Left lobe of liver (tissue), 2 donors: ENCODE results near the gene HSD17B12. TPM values are rescaled to one million over a fixed set of nuclear protein-coding genes. Genes with fewer than 3 reads are reported as not detected.
A peak's percentile ranks its signal among the peaks of the same experiment; 100 is the strongest.

ENCODE experiments used
- ATAC-seq: fragments of 200-7000 bp; cut with Tn5 transposase; one replicate; pipeline ENCODE4 v1.9.1; 2020; ENCODE audit warnings: mild to moderate bottlenecking, moderate library complexity
- DNase-seq: peaks from one replicate; pipeline ENCODE4 v3.0.0-alpha.2; 2020; ENCODE audit warnings: low spot score
- total RNA-seq: library from RNA; stranded (reverse); gene quantifications from one replicate; pipeline ENCODE4 v1.2.1, GENCODE V29; 2021
- donor health status: DM: no; HTN: no; CAD: no; lungs with moderate emphysema.
- donor health status: DM: no; HTN: yes; CAD: no.

Gene HSD17B12
- total RNA-seq, 1 donor from 2014 or later, result 102 TPM

GRCh38 chr11:43797337-43797736 lies 116.8 kb downstream of the HSD17B12 start:
- no peak for DNase-seq
- ATAC-seq, result no peak

GRCh38 chr11:43797866-43798265 lies 117.3 kb downstream of the HSD17B12 start:
- ATAC-seq, result no peak
- no peak for DNase-seq

GRCh38 chr11:43802509-43802908 lies 122.0 kb downstream of the HSD17B12 start:
- DNase-seq (no peak), ATAC-seq (no peak)

DNA sequence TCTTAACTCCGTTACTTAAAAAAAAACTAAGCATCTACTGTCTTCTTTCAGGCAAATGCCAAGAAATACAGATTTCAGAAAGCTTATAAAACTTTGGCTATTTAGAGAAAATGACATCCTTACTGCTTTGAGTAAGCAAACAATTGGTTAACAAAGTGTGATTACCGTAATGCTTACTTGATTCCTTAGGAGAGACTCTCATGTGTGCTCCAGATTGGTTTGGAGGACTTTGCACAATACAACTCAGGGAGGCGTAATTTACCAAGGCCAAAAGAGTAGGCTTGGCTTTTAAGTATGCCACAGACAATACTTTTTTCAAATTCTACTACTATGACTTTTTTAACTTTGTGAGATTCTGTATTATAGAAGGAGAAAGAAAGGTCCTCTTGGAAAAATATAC lies 123.2 kb downstream of the HSD17B12 start:
- no peak for DNase-seq
- ATAC-seq, result no peak

DNA sequence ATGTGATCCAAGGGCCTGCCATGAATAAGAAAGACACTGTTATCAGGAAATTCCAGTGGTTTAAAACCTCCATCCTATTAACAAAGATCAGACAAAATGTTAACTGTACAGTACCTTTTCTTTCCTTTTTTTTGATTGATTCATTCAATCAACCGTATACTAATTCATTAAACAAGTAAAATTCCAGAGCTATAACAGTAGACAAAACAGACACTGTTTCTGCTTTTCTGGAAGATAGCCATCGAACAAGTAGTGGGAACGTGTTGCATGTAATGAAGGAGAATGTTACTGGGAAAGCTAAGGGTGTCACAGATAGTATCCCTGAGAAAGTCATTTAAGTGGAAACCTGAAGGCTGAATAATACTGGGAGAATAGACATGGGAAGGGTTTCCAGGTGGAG lies 126.4 kb downstream of the HSD17B12 start:
- ATAC-seq (no peak), DNase-seq (no peak)

DNA sequence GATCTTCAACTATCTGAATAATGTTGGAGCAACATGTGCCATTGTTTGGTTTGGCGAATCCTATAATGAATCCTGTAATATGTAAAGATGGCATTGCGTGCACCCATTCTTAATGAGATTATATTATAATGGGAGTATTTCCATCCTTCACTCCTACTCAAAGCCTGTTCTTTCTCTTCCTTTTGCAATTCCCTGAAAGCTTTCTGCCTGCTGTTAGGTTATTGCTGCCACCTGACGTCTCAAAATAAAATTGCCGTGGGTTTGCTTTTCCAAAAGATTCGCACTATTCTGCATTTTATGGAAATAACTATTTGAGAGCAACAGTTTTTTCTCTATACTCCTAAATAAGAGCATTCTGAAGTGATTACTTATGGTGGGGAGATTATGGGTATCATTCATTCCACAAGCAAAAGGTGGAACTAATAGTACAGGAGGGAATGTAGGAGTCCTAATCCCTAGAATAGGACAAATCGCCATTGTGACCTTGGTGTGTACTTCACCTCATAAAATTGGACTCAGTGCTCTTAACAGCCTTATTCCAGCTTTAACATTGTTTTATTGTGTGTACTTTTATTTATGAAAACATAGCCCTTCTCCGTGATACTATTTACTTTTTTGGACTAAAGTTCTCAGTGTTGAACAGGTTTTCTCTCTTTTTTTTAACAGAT lies 130.5 kb downstream of the HSD17B12 start:
- ATAC-seq (no peak), DNase-seq (no peak)

DNA sequence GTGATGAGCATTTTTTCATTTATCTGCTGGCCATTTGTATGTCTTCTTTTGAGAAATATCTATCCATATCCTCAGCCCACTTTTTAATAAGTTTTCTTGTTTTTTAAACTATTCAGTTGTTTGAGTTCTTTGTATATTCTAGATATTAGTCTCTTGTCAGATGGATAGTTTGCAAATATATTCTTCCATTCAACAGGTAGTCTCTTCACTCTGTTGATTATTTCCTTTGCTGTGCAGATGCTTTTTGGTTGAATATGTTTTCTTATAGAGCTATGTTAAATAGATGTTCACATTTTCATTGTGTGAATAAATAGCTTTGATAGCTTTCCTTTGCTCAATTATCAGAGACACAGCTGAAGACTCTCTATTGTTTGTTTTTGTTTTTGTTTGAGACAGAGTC lies 131.9 kb downstream of the HSD17B12 start:
- no peak for ATAC-seq
- DNase-seq, result no peak

- DNase-seq (no peak), ATAC-seq (no peak)
Measured at GRCh38 chr11:43818220-43818619, 137.7 kb downstream of the HSD17B12 start.

GRCh38 chr11:43819926-43820325 lies 139.4 kb downstream of the HSD17B12 start:
- DNase-seq, result no peak
- ATAC-seq, result no peak

DNA sequence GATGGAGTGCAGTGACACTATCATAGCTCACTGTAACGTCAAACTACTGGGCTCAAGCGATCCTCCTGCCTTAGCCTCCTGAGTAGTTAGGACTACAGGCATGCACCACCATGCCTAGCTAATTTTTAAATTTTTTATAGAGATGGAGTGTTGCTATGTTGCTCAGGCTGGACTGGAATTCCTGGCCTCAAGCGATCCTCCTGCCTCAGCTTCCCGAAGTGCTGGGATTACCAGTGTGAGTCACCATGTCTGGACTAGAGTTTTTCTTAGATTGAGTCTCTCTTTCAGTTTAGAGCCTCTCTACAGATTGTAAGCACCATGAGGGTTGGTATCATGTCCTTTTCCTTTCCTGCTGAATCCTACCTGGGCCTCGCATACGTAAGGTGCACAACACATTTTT lies 142.8 kb downstream of the HSD17B12 start:
- DNase-seq, result no peak
- no peak for ATAC-seq

DNA sequence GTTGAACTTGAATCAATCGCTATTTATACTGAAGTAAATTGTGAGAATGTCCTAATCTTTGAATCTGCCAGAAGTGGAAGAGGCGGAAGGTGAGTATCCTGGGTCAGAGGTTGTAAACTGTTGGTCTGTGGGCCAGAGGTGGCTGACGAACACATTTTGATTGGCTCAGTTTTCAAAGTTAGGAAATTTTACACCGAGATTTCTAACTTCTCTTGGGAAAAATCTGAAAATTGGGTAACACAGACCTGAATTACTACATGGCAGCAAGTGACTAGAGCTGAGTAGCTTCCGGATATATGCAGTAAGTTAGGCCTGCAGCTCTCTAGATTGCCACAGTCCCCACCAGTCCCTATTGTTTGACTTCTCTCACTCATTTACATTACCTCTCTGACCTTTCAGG lies 143.3 kb downstream of the HSD17B12 start:
- ATAC-seq (no peak), DNase-seq (no peak)

GRCh38 chr11:43825217-43825816 lies 144.8 kb downstream of the HSD17B12 start:
- ATAC-seq, result peak; percentile 77
- no peak for DNase-seq

GRCh38 chr11:43830928-43831440 lies 150.4 kb downstream of the HSD17B12 start:
- ATAC-seq (no peak), DNase-seq (no peak)

- no peak for DNase-seq
- no peak for ATAC-seq
Measured at GRCh38 chr11:43832536-43832935, 152.0 kb downstream of the HSD17B12 start.

DNA sequence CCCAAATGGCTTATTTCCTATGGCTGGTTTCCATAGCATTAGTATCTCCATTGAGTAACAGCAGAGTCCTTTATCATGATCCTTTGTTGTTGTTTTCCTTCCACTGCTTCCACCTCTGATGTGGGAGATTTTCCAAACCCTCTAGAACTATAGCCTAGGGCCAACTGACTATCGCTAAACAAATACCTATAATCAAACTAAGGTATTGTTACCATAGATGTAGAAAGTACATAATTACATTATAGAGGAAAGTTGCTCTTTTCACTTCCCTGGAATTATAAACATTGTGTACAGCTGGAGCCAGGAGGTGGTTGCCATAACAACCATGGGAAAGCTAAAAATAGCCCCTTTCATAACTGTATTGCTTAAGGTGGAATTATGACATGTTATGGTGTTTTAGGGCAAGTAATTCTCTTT lies 153.1 kb downstream of the HSD17B12 start:
- no peak for ATAC-seq
- no peak for DNase-seq

GRCh38 chr11:43834286-43834685 lies 153.7 kb downstream of the HSD17B12 start:
- no peak for ATAC-seq
- DNase-seq, result no peak

GRCh38 chr11:43835104-43835503 lies 154.6 kb downstream of the HSD17B12 start:
- DNase-seq (no peak), ATAC-seq (no peak)

GRCh38 chr11:43837879-43838278 lies 157.3 kb downstream of the HSD17B12 start:
- no peak for ATAC-seq
- no peak for DNase-seq

DNA sequence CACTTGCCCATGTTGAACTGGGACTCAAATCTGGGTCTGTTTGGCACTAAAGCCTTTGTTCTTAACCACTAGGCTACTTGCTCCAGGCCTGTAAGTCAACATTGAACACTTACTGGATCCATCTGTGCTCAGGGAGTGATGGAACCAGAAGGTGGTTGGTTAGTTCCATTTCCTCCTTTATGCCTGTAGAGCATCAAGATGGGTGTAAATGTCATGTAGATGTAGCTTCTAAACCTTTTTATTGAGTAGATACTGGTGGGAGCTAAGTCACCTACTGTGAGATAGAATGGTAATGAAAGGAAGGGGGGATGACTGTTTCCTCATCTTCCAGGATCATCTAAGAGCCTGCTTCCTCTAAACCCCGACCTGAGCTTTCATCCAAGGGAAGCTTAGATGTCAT lies 161.5 kb downstream of the HSD17B12 start:
- ATAC-seq, result no peak
- DNase-seq, result no peak

DNA sequence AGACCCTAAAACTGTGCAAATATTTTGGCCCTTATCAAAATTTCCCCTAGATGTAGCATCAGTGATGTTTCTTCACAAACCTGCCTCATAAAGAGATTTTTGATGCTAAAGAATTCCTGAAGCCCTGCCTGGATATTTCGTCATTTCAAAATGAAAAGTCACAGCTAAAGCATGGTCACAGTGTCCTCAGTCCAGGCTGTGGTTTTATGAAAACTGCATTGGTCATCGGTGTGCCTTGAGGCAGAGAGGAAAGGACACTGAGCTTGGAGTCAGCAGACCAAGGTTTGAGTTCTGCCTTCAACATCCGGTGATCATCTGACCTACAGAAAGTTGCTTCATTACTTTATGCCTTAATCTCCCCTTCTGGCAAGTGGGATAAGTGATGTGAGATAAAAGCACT lies 165.3 kb downstream of the HSD17B12 start:
- DNase-seq, result no peak
- no peak for ATAC-seq

DNA sequence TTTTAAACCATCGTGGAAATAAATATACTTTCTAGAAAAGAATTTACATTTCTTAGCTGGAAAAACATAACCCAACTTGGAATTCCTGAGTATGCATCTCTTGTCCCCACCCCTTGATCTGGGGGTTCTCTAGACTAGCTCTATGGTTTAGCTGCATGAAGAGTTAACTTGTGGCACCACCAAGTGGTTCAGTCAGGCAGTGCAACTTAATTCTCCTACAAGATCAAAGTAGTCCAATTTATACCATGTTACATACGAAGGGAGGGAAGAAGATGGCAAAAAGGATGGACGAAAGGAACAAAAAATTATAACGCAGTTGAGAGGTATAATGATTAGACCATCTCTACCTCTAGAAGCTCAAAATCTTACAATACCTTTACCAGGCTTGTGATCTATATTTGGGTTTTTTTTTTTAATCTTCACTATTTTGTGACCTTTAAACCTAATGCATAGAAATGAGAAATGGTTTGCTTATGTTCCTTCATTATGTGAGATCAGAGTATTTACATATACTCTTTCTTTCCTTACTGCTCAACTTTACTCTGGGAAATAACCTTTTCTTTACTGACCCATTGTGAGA lies 171.6 kb downstream of the HSD17B12 start:
- DNase-seq (no peak), ATAC-seq (peak; percentile 82)

DNA sequence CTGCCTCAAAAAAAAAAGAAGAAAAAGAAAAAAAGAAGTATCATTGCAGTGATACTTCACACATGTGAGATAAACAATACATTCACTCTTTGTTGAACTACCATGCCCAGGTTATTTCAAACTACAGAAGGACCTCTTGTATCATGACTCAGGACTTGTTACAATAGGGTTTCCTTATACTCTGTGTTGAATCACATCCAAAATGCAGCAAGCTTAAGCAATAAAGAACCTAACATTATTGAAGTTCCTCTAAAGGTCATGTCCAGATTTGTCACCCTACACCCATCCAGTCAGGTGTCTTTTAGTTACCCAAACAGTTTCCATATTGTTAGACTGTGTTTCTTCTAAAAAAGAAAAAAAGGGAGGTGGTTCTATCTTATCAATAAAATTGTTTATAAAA lies 173.2 kb downstream of the HSD17B12 start:
- no peak for ATAC-seq
- no peak for DNase-seq
